ENCODE measurements around the gene FAM217A. TPM values are rescaled to one million over a fixed set of nuclear protein-coding genes. Genes with fewer than 3 reads are reported as not detected.

The FAM217A gene
- total and polyA plus RNA-seq, 10 of the 15 experiments (the other 5 are each of a cell fraction or from before 2014, with no cell fraction given), result 0.09 to 0.11 TPM; not detected in 8

GRCh38 chr6:4071330-4071729, 7.6 kb downstream of the FAM217A start:
- H3K9ac ChIP-seq (ENCODE audit: control insufficient read depth, insufficient read depth, low read length), result no peak overlapping the region
- H3K4me1 ChIP-seq (ENCODE audit: control insufficient read depth, insufficient read depth, low read length), result no peaks in the 10 kb centered on the region
- H2AFZ ChIP-seq (ENCODE audit: control insufficient read depth, low read depth, low read length), result no peak overlapping the region
- FAIRE-seq, result no peak
- TF ChIP-seq SUPT20H (IDR thresholded peaks at IDR 0.05; ENCODE audit: borderline replicate concordance, control insufficient read depth, low read depth, low read length), result no peak
- no peak for TF ChIP-seq STAT3 (IDR thresholded peaks at IDR 0.05; ENCODE audit: low read depth, low read length)
- no peak for TF ChIP-seq CREB1 (IDR thresholded peaks at IDR 0.05; ENCODE audit: low read depth)
- TF ChIP-seq, protein P1, sequence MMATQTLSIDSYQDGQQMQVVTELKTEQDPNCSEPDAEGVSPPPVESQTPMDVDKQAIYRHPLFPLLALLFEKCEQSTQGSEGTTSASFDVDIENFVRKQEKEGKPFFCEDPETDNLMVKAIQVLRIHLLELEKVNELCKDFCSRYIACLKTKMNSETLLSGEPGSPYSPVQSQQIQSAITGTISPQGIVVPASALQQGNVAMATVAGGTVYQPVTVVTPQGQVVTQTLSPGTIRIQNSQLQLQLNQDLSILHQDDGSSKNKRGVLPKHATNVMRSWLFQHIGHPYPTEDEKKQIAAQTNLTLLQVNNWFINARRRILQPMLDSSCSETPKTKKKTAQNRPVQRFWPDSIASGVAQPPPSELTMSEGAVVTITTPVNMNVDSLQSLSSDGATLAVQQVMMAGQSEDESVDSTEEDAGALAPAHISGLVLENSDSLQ (IDR thresholded peaks at IDR 0.05), result no peak
- no peak for TF ChIP-seq TARDBP (IDR thresholded peaks at IDR 0.05; ENCODE audit: borderline replicate concordance)
- TF ChIP-seq TCF3 (IDR thresholded peaks at IDR 0.05; ENCODE audit: borderline replicate concordance, insufficient read depth, low read depth, low read length), result no peak
- TF ChIP-seq RFX5 (IDR thresholded peaks at IDR 0.05; ENCODE audit: low read depth, low read length), result no peak
- no peak for TF ChIP-seq KAT2A (conservative IDR thresholded peaks at IDR 0.05; ENCODE audit: control insufficient read depth, low read depth, low read length)
- no peak for TF ChIP-seq PAX5 (IDR thresholded peaks at IDR 0.05; ENCODE audit: borderline replicate concordance, low read depth, low read length)
- TF ChIP-seq SIX5 (IDR thresholded peaks at IDR 0.05; ENCODE audit: low read depth, low read length, severe bottlenecking), result no peak
- no peak for TF ChIP-seq TCF7 (IDR thresholded peaks at IDR 0.05; ENCODE audit: borderline replicate concordance)
- TF ChIP-seq, protein P2, sequence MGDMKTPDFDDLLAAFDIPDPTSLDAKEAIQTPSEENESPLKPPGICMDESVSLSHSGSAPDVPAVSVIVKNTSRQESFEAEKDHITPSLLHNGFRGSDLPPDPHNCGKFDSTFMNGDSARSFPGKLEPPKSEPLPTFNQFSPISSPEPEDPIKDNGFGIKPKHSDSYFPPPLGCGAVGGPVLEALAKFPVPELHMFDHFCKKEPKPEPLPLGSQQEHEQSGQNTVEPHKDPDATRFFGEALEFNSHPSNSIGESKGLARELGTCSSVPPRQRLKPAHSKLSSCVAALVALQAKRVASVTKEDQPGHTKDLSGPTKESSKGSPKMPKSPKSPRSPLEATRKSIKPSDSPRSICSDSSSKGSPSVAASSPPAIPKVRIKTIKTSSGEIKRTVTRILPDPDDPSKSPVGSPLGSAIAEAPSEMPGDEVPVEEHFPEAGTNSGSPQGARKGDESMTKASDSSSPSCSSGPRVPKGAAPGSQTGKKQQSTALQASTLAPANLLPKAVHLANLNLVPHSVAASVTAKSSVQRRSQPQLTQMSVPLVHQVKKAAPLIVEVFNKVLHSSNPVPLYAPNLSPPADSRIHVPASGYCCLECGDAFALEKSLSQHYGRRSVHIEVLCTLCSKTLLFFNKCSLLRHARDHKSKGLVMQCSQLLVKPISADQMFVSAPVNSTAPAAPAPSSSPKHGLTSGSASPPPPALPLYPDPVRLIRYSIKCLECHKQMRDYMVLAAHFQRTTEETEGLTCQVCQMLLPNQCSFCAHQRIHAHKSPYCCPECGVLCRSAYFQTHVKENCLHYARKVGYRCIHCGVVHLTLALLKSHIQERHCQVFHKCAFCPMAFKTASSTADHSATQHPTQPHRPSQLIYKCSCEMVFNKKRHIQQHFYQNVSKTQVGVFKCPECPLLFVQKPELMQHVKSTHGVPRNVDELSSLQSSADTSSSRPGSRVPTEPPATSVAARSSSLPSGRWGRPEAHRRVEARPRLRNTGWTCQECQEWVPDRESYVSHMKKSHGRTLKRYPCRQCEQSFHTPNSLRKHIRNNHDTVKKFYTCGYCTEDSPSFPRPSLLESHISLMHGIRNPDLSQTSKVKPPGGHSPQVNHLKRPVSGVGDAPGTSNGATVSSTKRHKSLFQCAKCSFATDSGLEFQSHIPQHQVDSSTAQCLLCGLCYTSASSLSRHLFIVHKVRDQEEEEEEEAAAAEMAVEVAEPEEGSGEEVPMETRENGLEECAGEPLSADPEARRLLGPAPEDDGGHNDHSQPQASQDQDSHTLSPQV (IDR thresholded peaks at IDR 0.05), result no peak
- TF ChIP-seq, protein P3, sequence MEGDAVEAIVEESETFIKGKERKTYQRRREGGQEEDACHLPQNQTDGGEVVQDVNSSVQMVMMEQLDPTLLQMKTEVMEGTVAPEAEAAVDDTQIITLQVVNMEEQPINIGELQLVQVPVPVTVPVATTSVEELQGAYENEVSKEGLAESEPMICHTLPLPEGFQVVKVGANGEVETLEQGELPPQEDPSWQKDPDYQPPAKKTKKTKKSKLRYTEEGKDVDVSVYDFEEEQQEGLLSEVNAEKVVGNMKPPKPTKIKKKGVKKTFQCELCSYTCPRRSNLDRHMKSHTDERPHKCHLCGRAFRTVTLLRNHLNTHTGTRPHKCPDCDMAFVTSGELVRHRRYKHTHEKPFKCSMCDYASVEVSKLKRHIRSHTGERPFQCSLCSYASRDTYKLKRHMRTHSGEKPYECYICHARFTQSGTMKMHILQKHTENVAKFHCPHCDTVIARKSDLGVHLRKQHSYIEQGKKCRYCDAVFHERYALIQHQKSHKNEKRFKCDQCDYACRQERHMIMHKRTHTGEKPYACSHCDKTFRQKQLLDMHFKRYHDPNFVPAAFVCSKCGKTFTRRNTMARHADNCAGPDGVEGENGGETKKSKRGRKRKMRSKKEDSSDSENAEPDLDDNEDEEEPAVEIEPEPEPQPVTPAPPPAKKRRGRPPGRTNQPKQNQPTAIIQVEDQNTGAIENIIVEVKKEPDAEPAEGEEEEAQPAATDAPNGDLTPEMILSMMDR (IDR thresholded peaks at IDR 0.05 in 2 of 3, conservative IDR thresholded peaks at IDR 0.05 in 1 of 3; ENCODE audit: control insufficient read depth in 2 of 3, extremely low read depth in 1 of 3, insufficient read depth in 1 of 3, low read depth in 3 of 3, low read length in 3 of 3), result no peak
- TF ChIP-seq YBX1 (IDR thresholded peaks at IDR 0.05), result no peak
- TF ChIP-seq WRNIP1 (IDR thresholded peaks at IDR 0.05; ENCODE audit: borderline replicate concordance, low read depth, low read length), result no peak
- no peak for TF ChIP-seq KLF5 (IDR thresholded peaks at IDR 0.05; ENCODE audit: partially characterized antibody)
- no peak for TF ChIP-seq NFIC (IDR thresholded peaks at IDR 0.05; ENCODE audit: low read depth, low read length)
- no peak for TF ChIP-seq NFYA (IDR thresholded peaks at IDR 0.05; ENCODE audit: borderline replicate concordance, low read depth, low read length)
- no peaks in the 10 kb centered on the region for H4K20me1 ChIP-seq (ENCODE audit: control insufficient read depth, insufficient read depth)
- SMC1A ChIA-PET (ENCODE audit: uncharacterized antibody, unreplicated experiment), result no interaction called here
- intact Hi-C loops (cut with micrococcal nuclease; ENCODE audit: unreplicated experiment), result no loop called here
- no peak overlapping the region for H3K27ac ChIP-seq (ENCODE audit: control insufficient read depth, insufficient read depth)
- H3K36me3 ChIP-seq (ENCODE audit: control insufficient read depth in 2 of 2, insufficient read depth in 2 of 2, low read length in 1 of 2), result no peaks in the 10 kb centered on the region
- H3K79me2 ChIP-seq (ENCODE audit: control insufficient read depth, insufficient read depth, low read length), result no peaks in the 10 kb centered on the region
- RAD21 ChIA-PET (ENCODE audit: unreplicated experiment), result no interaction called here
- POLR2A ChIA-PET, result no interaction called here
- 54% methylated on average over 4 of the region's 4 CpGs for WGBS (ENCODE audit: insufficient coverage, insufficient replicate concordance, low lambda C conversion rate, missing lambda C conversion rate)
- no peak for DNase-seq (ENCODE audit: low read depth, low spot score)
- H3K9me3 ChIP-seq (replicated peaks; ENCODE audit: control insufficient read depth, insufficient read depth, low read length), result no peaks in the 10 kb centered on the region
- in situ Hi-C loops (cut with MboI), result no loop called here
- H3K4me3 ChIP-seq, result no peak overlapping the region
- no peaks in the 10 kb centered on the region for H3K27me3 ChIP-seq (replicated peaks in 1 of 2; ENCODE audit: control insufficient read depth in 2 of 2, insufficient read depth in 2 of 2, low read length in 1 of 2)
- no TSS peak for BruUV-seq (replicated peaks)
- ATAC-seq, result no peak
- H3K4me2 ChIP-seq (ENCODE audit: control insufficient read depth, insufficient read depth), result no peak overlapping the region
- CTCF ChIA-PET, result interaction anchor here (1.1 to 1.2 kb wide), 2 partner anchors 18 to 84 kb away, joined by 4 to 6 read pairs; no protein-coding TSS in a partner anchor

Measured in GM12878 (cell line).